ENCODE measurements around the gene SULT4A1.

DNA sequence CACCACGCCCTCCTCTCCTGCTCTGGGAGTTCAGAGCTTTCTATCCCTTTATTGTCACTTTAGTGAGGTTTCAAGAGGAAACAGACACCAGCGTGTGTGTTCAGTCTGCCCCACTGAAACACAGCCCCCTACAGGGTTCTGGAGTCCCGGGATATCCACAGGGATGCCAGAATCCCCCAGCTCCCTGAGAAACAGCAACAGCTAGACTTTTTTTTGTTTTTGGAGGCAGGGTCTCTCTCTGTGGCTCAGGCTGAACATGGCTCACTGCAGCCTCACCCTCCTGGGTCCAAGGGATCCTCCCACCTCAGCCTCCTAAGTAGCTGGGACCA lies 10.4 kb downstream of the SULT4A1 start:
- TF ChIP-seq, protein P1, sequence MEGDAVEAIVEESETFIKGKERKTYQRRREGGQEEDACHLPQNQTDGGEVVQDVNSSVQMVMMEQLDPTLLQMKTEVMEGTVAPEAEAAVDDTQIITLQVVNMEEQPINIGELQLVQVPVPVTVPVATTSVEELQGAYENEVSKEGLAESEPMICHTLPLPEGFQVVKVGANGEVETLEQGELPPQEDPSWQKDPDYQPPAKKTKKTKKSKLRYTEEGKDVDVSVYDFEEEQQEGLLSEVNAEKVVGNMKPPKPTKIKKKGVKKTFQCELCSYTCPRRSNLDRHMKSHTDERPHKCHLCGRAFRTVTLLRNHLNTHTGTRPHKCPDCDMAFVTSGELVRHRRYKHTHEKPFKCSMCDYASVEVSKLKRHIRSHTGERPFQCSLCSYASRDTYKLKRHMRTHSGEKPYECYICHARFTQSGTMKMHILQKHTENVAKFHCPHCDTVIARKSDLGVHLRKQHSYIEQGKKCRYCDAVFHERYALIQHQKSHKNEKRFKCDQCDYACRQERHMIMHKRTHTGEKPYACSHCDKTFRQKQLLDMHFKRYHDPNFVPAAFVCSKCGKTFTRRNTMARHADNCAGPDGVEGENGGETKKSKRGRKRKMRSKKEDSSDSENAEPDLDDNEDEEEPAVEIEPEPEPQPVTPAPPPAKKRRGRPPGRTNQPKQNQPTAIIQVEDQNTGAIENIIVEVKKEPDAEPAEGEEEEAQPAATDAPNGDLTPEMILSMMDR (conservative IDR thresholded peaks at IDR 0.05; ENCODE audit: low read depth, low read length): no peak
- TF ChIP-seq EZH2 (IDR thresholded peaks at IDR 0.05; ENCODE audit: borderline replicate concordance, low read depth, low read length, poor library complexity, severe bottlenecking): no peak
